ENCODE data around the gene EPB41L1. TPM values are rescaled to one million over a fixed set of nuclear protein-coding genes. Genes with fewer than 3 reads are reported as not detected.
"Not testable (repeated sequence)": the region's sequence is repeated elsewhere in the genome, so short reads cannot be mapped to it uniquely, and the experiment has no call there.

EPB41L1 gene
- total RNA-seq, 1 donor from 2014 or later = not detected

DNA sequence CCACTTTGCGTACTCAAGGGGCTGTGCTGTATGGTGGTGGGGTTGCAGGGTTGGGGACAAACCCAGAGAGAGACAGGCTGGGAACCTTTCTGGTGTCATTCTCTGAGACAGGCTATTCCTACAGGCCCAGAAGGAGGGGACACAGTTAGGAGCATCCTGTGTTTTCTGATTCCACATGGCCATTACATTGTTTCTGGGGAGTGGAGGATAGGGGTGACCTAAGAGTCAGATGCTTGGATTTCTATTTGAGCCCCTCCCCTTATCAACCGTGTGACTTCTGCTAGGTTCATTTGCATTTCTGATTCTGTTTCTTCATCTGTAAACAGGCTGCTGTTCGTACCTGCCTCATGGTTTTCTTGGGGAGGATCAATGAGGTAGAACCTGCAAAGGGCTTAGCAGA lies 29.4 kb upstream of the EPB41L1 start:
- intact Hi-C loops (cut with micrococcal nuclease) = no loop called here

- intact Hi-C loops (cut with micrococcal nuclease) = no loop called here
These were observed 27.6 kb upstream of the EPB41L1 start for GRCh38 chr20:36126836-36127527.

DNA sequence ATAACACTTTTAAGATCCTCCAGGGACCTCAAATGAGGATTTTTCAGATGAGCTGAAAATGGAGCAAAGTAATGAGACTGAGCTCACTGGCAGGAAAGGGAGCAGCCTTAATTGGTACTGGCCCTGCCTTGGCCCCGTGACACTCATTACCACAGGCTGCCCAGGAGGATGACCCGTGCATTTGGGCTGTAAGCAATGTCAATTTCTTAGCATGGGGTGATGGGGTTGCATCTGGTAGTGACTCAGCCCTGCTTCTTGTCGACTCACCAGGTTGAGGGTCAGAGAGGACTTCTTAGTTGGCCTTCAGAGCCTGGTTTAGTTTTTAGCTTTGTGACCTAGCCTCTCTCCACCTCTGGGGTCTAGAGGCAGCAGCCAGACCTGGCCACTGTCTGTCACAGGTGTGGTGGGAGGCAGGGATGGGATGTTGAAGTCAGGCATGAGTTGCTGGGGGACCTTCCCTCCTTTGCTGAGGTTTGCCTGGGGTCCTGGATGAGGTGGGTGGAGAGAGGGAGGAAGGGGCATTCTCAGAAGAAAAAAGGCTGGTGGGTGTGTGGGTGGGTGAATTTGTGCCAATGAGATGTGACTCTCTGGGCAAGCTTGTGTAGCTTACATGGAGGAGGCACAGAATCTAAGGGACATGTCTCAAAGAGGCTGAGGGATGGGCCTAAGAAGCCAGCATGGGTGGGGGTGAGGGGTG lies 25.9 kb upstream of the EPB41L1 start:
- intact Hi-C loops (cut with micrococcal nuclease) = no loop called here

DNA sequence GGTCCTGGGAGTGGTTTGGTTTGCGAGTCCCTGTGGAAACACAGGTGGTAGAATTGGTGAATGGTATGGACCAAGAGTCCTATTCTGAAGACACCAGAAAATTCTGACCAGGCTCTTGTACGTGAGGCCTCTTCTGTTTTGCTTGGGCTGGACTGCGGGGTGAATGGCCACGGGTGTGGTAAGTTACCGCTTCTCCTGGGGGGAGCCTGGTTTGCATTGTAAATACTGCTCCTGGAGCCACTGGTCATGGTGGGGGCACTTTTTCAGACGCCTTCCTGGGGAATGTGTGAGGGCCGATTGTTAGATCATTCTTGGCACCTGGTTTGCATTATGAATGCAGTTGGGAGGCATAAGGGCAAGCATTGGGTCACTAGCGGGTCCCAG lies 25.4 kb upstream of the EPB41L1 start:
- intact Hi-C loops (cut with micrococcal nuclease) = no loop called here

DNA sequence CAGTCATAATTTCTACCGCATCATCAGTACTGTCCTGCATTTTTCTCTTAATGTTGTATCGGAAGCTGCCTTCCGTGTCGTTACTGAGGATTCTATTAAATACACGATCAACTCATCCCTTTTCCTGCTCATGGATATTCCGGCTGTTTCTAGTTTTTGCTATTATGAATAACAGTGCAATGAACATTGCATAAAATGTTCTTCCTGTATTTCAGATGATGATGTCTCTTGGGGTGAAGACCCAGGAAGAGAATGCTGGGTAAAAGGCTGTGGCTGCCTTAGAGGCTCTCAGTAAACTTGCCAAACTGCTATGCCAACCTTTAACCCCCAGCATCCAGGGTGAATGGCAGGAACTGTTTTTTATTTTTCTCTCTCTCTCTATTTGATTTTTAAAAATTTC lies 24.1 kb upstream of the EPB41L1 start:
- intact Hi-C loops (cut with micrococcal nuclease) = no loop called here

DNA sequence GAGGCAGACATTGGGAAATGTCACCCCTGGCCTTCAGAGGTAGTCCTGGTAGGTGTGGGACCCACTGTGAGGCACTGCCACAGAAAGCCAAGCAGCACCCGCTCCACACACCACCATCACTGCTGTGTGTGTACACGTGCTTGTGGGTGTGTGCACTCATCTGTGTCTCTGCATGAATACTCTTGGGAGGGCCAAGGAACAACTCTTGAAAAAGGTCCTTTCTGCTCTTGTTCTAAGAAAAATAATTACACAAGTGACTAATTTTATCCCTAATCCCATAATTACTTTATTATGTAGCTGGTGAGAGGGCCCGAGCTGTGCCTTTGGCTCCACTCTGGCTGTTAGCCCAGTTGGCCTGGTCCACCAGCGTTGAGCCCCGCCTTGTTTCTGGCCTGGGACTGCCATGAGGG lies 21.7 kb upstream of the EPB41L1 start:
- intact Hi-C loops (cut with micrococcal nuclease) = no loop called here

- intact Hi-C loops (cut with micrococcal nuclease) = no loop called here
These were observed 20.7 kb upstream of the EPB41L1 start for GRCh38 chr20:36133821-36134220.

DNA sequence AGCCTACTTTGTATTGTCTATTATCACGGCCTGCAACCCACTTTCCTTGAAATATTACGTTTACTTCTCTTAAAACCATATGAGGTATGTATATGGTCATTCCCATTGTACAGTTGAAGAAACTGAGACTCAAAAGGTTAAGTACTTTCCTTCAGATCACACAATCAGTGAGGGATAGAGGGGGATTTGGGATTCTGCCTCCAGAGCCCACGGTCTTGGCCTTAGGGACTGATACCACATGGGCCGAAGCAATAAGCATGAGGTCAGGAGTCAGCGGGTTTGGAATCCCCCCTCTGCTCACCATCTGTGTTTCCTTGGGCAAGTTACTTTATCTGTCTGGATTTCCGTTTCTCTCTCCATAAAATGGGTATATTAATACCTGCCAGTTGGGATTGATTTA lies 19.4 kb upstream of the EPB41L1 start:
- intact Hi-C loops (cut with micrococcal nuclease) = no loop called here

GRCh38 chr20:36135821-36136220 lies 18.7 kb upstream of the EPB41L1 start:
- intact Hi-C loops (cut with micrococcal nuclease) = no loop called here

- intact Hi-C loops (cut with micrococcal nuclease) = not testable (repeated sequence)
These were observed 17.2 kb upstream of the EPB41L1 start for GRCh38 chr20:36137313-36137712.

- intact Hi-C loops (cut with micrococcal nuclease) = no loop called here
These were observed 13.2 kb upstream of the EPB41L1 start for GRCh38 chr20:36141310-36141709.

DNA sequence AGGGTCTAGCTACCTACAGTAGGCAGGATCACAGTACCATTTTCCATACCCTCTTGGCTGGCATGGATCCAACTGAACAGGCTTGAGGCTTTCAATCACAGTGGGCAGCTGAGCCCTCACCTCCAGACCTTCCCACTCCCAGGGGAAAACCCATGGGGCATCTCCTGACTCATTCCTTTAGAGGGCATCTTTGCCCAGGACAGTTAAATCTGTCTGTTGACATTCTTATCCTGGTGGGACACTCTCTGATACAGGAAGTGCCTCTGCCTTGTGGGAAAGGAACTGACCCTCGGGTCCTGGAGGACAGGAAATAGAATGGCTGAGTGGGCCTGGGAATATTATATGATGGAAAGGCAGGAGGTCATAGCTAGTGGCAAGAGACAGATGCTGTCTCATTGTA lies 10.2 kb upstream of the EPB41L1 start:
- intact Hi-C loops (cut with micrococcal nuclease) = no loop called here

DNA sequence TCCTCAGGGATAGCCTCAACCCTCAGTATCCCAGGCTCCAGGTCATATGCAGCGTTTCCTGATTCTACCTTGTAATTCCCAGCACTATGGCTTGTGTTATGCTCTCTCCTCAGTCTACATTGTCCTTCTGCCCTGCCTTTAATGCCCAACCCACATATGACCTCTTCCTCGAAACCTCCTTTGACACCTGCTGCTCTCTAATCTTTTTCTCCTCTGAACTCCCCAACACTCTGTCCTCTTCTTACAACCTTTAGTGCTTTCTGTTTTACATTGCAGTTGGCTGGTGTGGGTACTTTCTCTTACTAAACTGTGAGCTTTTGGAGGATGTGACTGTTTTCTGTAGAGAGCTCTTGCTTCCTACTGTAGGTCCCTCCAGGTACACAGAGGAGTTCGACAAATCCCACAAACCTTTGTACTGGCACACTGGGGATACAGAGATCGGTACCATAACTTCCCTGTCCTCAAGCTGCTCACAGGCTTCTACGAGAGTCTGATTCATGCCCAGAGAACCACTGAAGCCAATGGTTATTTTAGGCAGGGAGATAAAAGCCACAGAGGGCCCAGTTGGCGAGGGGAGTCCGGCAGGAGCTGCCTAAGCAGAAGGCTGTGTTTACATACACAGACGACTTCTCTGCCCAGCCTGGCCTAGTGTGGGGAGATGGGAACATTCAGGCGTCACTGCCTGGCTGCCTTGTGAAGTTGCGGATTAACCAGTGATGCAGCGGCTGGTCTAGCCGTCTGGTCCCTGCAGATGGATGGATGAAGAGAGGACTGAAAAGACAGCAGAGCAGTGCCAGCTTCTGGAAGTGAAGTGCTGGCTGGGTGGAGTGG lies 8.4 kb upstream of the EPB41L1 start:
- intact Hi-C loops (cut with micrococcal nuclease) = no loop called here

- intact Hi-C loops (cut with micrococcal nuclease) = no loop called here
These were observed 6.8 kb upstream of the EPB41L1 start for GRCh38 chr20:36147690-36148089.

- intact Hi-C loops (cut with micrococcal nuclease) = no loop called here
These were observed 6.1 kb upstream of the EPB41L1 start for GRCh38 chr20:36148439-36148838.

- intact Hi-C loops (cut with micrococcal nuclease) = no loop called here
These were observed 5.5 kb upstream of the EPB41L1 start for GRCh38 chr20:36149012-36149411.

DNA sequence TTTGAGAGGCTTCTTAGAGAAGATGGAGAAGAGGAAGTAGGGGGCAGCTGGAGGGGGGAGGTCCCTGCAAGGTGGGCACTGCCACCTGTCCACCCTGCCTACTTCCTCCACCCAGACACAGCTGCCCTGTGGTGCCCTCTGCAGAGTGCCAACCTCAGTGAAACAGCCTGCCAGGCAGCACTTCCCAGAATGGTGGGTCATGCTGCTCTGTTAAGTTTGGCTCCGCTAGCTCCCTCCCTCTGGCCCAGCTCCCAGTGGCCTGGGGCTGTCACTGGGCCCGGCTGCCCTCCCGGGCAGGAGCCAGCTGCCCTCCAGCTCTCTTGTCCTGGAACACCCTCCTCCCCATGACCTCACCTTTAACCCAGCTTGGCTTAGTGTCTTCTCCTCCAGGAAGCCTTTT lies 5.1 kb upstream of the EPB41L1 start:
- intact Hi-C loops (cut with micrococcal nuclease) = no loop called here

- intact Hi-C loops (cut with micrococcal nuclease) = no loop called here
These were observed 4.1 kb upstream of the EPB41L1 start for GRCh38 chr20:36150489-36150846.

GRCh38 chr20:36150847-36151539 lies 3.5 kb upstream of the EPB41L1 start:
- intact Hi-C loops (cut with micrococcal nuclease) = no loop called here

DNA sequence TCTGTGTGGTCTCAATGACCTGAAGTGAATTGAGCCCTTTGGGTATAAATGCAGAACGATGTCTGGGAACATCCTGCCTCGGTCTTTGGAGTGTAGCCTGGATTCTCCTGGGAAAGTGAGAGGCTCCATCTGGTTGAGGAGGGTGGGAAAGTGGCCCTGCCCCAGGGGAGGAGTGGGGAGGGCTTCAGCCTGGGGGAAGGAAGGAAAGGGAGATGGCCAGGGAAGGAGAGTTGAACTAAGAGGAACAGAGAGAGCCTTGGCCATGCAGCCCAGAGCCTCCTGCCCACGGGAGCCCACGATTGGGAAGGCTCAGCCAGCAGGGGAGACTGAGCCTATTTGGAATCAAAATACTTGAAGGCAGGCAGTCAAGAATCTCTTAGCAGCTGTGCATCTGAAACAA lies 2.3 kb upstream of the EPB41L1 start:
- intact Hi-C loops (cut with micrococcal nuclease) = no loop called here

DNA sequence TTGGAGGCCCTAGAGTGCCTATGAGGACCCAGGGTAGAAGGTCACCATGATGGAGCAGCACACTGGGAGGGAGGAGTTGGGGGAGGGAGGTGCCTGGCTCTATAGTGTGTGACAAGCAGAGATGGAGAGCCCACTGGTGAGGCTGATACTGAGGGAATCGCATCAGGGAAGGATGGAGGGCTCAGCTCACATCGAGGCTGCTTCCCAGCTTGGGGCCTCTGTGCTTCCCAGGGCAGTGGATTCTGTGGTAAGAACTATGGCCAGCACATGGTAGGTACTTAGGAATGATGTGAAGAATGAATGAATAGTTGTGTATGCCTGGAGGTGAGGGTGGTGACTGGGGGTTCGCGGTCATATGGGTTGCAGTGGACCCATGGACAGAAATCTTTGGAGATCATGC lies 1.3 kb upstream of the EPB41L1 start:
- intact Hi-C loops (cut with micrococcal nuclease) = no loop called here
